ENCODE results near the gene C1orf141. TPM values are rescaled to one million over a fixed set of nuclear protein-coding genes. Genes with fewer than 3 reads are reported as not detected.

The C1orf141 gene
- total RNA-seq, 4 donors from 2014 or later: not detected

- intact Hi-C loops (cut with DNase I; ENCODE audit: low total_unique reads): no loop called here
- TF ChIP-seq, protein P1, sequence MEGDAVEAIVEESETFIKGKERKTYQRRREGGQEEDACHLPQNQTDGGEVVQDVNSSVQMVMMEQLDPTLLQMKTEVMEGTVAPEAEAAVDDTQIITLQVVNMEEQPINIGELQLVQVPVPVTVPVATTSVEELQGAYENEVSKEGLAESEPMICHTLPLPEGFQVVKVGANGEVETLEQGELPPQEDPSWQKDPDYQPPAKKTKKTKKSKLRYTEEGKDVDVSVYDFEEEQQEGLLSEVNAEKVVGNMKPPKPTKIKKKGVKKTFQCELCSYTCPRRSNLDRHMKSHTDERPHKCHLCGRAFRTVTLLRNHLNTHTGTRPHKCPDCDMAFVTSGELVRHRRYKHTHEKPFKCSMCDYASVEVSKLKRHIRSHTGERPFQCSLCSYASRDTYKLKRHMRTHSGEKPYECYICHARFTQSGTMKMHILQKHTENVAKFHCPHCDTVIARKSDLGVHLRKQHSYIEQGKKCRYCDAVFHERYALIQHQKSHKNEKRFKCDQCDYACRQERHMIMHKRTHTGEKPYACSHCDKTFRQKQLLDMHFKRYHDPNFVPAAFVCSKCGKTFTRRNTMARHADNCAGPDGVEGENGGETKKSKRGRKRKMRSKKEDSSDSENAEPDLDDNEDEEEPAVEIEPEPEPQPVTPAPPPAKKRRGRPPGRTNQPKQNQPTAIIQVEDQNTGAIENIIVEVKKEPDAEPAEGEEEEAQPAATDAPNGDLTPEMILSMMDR (IDR thresholded peaks at IDR 0.05): no peak
- no peak for TF ChIP-seq POLR2A (IDR thresholded peaks at IDR 0.05)
Measured at GRCh38 chr1:67043366-67043765, 91.4 kb downstream of the C1orf141 start.

More at GRCh38 chr1:67043366-67043765, 91.4 kb downstream of the C1orf141 start:
- no peak for DNase-seq (ENCODE audit: low spot score in 2 of 2)
- WGBS, 2 donors: 83 to 84% methylated on average over 3 of the region's 3 CpGs
- H3K4me3 ChIP-seq (ENCODE audit: low read depth, poor library complexity, severe bottlenecking): no peak overlapping the region

Other genes starting within 250 kb of the C1orf141 start
- 1 to 10 TPM; 1.5 to 3.8 (median 2.5) TPM for gene DNAI4, start 210.1 kb downstream of the C1orf141 start, total RNA-seq
- 10 to 100 TPM; 17.0 to 26.5 (median 21.0) TPM for gene MIER1, start 210.0 kb downstream of the C1orf141 start, total RNA-seq
- gene SLC35D1, start 80.8 kb downstream of the C1orf141 start, total RNA-seq: 10 to 100 TPM; 11.4 to 13.6 (median 12.5) TPM
- gene IL23R, start 31.5 kb upstream of the C1orf141 start, total RNA-seq: not detected
- gene IL12RB2, start 172.9 kb upstream of the C1orf141 start, total RNA-seq: 1 to 10 TPM in 3 of 4 donors, under 1 TPM in 1; 0.76 to 3.5 (median 2.2) TPM